CD8-positive, alpha-beta memory T cell (primary cell): ENCODE measurements around the gene PSME3IP1. TPM values are rescaled to one million over a fixed set of nuclear protein-coding genes. Genes with fewer than 3 reads are reported as not detected.

ENCODE experiments used
- CTCF ChIA-PET: fragments of 350-600 bp; sonication (Branson Sonifier 250); formaldehyde crosslinking; loops from one replicate; lab custom pipeline; 2021; ENCODE audit warnings: antibody characterized with exemption; lab: Charles Lee
- POLR2A ChIA-PET: fragments of 350-600 bp; sonication (Branson Sonifier 250); formaldehyde crosslinking; loops from one replicate; lab custom pipeline; 2021; ENCODE audit warnings: antibody characterized with exemption; lab: Charles Lee
- DNase-seq, 5 donors: peaks; one replicate each; pipeline versions ENCODE4 v3.0.0 to v3.0.0-alpha.2; 2020 to 2022; ENCODE audit warnings: mixed read lengths in 1 of 5
- H3K27ac ChIP-seq: one replicate; pipeline ENCODE4 v1.7.0; 2013; ENCODE audit warnings: low read depth, mild to moderate bottlenecking, low read length, moderate library complexity
- H3K27me3 ChIP-seq: 2 replicates; pipeline ENCODE4 v1.7.0; 2013; ENCODE audit warnings: low read length, mild to moderate bottlenecking; ENCODE audit not compliant: insufficient read depth, poor library complexity, severe bottlenecking
- H3K36me3 ChIP-seq: 2 replicates; pipeline ENCODE4 v1.7.0; 2013; ENCODE audit warnings: mild to moderate bottlenecking, low read length, moderate library complexity; ENCODE audit not compliant: insufficient read depth
- H3K4me1 ChIP-seq: 2 replicates; pipeline ENCODE4 v1.7.0; 2013; ENCODE audit warnings: mild to moderate bottlenecking, low read length, moderate library complexity; ENCODE audit not compliant: insufficient read depth
- H3K4me3 ChIP-seq: 2 replicates; pipeline ENCODE4 v1.7.0; 2013; ENCODE audit warnings: mild to moderate bottlenecking, low read length
- H3K9me3 ChIP-seq: 2 replicates; pipeline ENCODE4 v1.7.0; 2013; ENCODE audit warnings: mild to moderate bottlenecking, low read length
- H3K27ac Mint-ChIP-seq, 8 donors: one replicate each; pipeline ENCODE4 v1.8.0; 2020 to 2021; ENCODE audit warnings: mixed read lengths in 8 of 8, mild to moderate bottlenecking in 6 of 8, inconsistent platforms in 3 of 8, moderate library complexity in 3 of 8
- H3K27me3 Mint-ChIP-seq, 2 donors: one replicate each; pipeline ENCODE4 v1.8.0; 2020 to 2021; ENCODE audit warnings: mixed read lengths in 2 of 2, mild to moderate bottlenecking in 1 of 2, moderate library complexity in 1 of 2
- H3K36me3 Mint-ChIP-seq, 3 donors: one replicate each; pipeline ENCODE4 v1.8.0; 2020 to 2021; ENCODE audit warnings: mixed read lengths in 3 of 3, inconsistent platforms in 1 of 3, mild to moderate bottlenecking in 1 of 3
- H3K4me1 Mint-ChIP-seq, 3 donors: one replicate each; pipeline ENCODE4 v1.8.0; 2020 to 2021; ENCODE audit warnings: mixed read lengths in 3 of 3, inconsistent platforms in 1 of 3, mild to moderate bottlenecking in 1 of 3
- H3K4me3 Mint-ChIP-seq, 7 donors: one replicate each; pipeline ENCODE4 v1.8.0; 2020 to 2021; ENCODE audit warnings: mixed read lengths in 7 of 7, mild to moderate bottlenecking in 6 of 7, moderate library complexity in 4 of 7, inconsistent platforms in 2 of 7
- H3K9me3 Mint-ChIP-seq, 5 donors: one replicate each; pipeline ENCODE4 v1.8.0; 2020 to 2022; ENCODE audit warnings: mixed read lengths in 5 of 5, mild to moderate bottlenecking in 3 of 5, moderate library complexity in 2 of 5, inconsistent platforms in 1 of 5
- polyA plus RNA-seq: library from polyadenylated mRNA; unstranded; fragments of 300-500 nt; fragmentation: Illumina TruSeq; gene quantifications from one replicate; pipeline ENCODE4 v1.2.3, GENCODE V29; 2021
- total RNA-seq, 2 experiments: library from RNA; stranded (reverse); gene quantifications; one replicate each; pipeline ENCODE4 v1.2.3, GENCODE V29; 2021

The PSME3IP1 gene
- total and polyA plus RNA-seq, 3 experiments from 2014 or later, result 62.3 to 111 (median 103) TPM

DNA sequence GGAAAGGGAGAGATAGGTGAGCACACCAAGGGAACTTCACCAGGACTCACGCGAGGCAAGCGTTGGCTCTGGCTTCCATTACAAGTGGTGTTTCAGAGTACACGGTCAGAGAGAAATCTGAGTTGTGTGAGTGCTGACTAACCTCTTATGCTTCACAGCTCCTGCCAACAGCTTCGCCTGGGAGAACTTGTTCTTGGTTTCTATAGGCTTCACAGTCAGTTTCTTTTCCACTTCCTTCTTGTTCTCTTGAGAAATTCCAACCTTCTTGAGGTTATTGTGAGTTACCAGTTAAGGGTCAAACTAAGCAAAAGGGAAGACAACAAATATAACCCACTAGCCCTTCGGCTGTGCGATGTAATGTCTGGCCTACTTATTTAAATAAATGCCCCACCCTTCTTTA lies 18.9 kb downstream of the PSME3IP1 start:
- no peaks in the 10 kb centered on the region for H3K27me3 ChIP-seq
- CTCF ChIA-PET, result interaction anchor here (0.9 to 1.9 kb wide), 3 partner anchors 74 to 216 kb away, joined by 3 to 10 read pairs (median 4); partner anchors contain the start of gene CPNE2
- H3K36me3 ChIP-seq, result peaks cover 37% of the 10 kb centered on the region
- H3K9me3 ChIP-seq, result no peaks in the 10 kb centered on the region
- H3K36me3 Mint-ChIP-seq, result peaks cover 9 to 81% (median 27%) of the 10 kb centered on the region in 3 donors
- peaks cover 5 to 21% (median 10%) of the 10 kb centered on the region in 3 donors for H3K4me1 Mint-ChIP-seq
- POLR2A ChIA-PET, result interaction anchor here (1.0 kb wide), 1 partner anchor 74 kb away, joined by 3 read pairs; the partner anchor contains the start of gene CPNE2
- H3K27ac ChIP-seq, result no peak overlapping the region
- H3K9me3 Mint-ChIP-seq, result no peaks in the 10 kb centered on the region
- peak overlapping the region in 1 of 8 donors; percentile 52 for H3K27ac Mint-ChIP-seq
- no peak overlapping the region for H3K4me3 Mint-ChIP-seq
- H3K4me3 ChIP-seq, result no peak overlapping the region
- peaks cover 0 to 1% of the 10 kb centered on the region in 2 donors for H3K27me3 Mint-ChIP-seq
- DNase-seq, result no peak
- H3K4me1 ChIP-seq, result no peaks in the 10 kb centered on the region

DNA sequence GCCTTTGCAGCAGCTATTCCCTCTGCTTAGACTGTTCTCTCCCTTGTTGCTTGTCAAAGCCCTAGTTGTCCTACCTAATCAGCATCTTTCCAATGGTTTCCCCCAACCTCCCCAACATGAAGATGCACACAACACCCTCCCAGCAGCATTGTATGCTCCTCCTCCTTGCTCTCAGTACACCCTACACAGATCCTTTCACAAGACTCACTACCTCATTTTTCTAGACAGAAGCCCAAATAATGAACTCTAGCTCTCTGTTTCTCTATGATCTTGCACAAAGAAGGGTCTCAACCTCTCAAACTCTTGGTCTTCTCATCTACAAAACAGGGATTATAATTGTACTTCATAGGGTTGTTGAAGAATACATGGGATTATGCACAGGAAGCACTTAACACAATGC lies 19.4 kb downstream of the PSME3IP1 start:
- no peak for DNase-seq
- H3K36me3 Mint-ChIP-seq, result peaks cover 9 to 77% (median 23%) of the 10 kb centered on the region in 3 donors
- H3K9me3 ChIP-seq, result no peaks in the 10 kb centered on the region
- no peaks in the 10 kb centered on the region for H3K4me1 ChIP-seq
- H3K4me1 Mint-ChIP-seq, result peaks cover 5 to 21% (median 10%) of the 10 kb centered on the region in 3 donors
- H3K9me3 Mint-ChIP-seq, result no peaks in the 10 kb centered on the region
- peak overlapping the region in 2 of 8 donors; percentile 31 to 70 for H3K27ac Mint-ChIP-seq
- CTCF ChIA-PET, result interaction anchor here (0.9 to 1.9 kb wide), 3 partner anchors 74 to 216 kb away, joined by 3 to 10 read pairs (median 4); partner anchors contain the start of gene CPNE2
- peaks cover 0 to 1% of the 10 kb centered on the region in 2 donors for H3K27me3 Mint-ChIP-seq
- no peak overlapping the region for H3K4me3 ChIP-seq
- no peak overlapping the region for H3K27ac ChIP-seq
- H3K4me3 Mint-ChIP-seq, result no peak overlapping the region
- peaks cover 32% of the 10 kb centered on the region for H3K36me3 ChIP-seq
- POLR2A ChIA-PET, result interaction anchor here (1.0 kb wide), 1 partner anchor 74 kb away, joined by 3 read pairs; the partner anchor contains the start of gene CPNE2
- no peaks in the 10 kb centered on the region for H3K27me3 ChIP-seq

DNA sequence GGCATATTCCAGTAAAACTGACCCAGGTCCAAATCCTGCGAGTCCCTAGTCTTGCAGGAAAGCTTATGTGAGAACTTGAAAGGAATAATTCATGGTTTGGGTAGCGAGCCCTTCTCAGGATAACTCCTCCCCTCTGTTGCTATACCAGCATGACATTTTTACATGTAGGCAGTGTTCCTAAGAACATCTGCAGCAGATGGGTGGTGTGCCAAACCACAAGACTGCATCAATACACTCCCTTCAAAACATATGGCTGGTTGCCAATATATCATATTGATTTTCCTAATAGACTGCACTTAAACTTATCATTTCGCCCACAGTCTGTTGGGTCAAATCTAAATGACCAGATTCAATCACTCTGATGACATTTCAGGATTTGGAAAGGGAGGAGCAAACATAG lies 19.9 kb downstream of the PSME3IP1 start:
- H3K9me3 ChIP-seq, result no peaks in the 10 kb centered on the region
- Mint-ChIP-seq H3K36me3 (peaks cover 9 to 77% (median 18%) of the 10 kb centered on the region in 3 donors), H3K27me3 (peaks cover 0 to 1% of the 10 kb centered on the region in 2 donors), H3K9me3 (no peaks in the 10 kb centered on the region), H3K4me3 (no peak overlapping the region), H3K4me1 (peaks cover 5 to 21% (median 10%) of the 10 kb centered on the region in 3 donors), H3K27ac (no peak overlapping the region)
- H3K4me3 ChIP-seq, result no peak overlapping the region
- POLR2A ChIA-PET, result interaction anchor here (1.0 kb wide), 1 partner anchor 73 kb away, joined by 3 read pairs; the partner anchor contains the start of gene CPNE2
- no peak overlapping the region for H3K27ac ChIP-seq
- no peaks in the 10 kb centered on the region for H3K27me3 ChIP-seq
- CTCF ChIA-PET, result no interaction called here
- no peaks in the 10 kb centered on the region for H3K4me1 ChIP-seq
- DNase-seq, result no peak
- peaks cover 27% of the 10 kb centered on the region for H3K36me3 ChIP-seq

DNA sequence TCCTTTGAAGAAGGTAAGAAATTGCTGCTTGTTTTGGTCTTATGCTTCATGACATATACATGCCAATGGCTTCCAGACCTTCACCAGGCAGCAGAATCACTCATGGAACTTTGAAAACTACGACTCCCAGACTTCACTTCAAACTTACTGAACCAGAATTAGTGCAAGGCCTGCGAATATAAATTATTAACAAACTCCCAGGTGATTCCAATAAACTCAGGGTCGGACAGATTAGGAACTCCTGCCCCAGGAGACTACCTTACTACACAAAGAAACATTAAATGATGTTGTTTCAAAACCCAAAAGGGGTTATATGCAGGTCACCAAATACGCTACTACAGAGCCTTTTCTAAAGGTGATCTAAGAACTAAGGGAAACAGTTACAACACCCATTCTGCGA lies 20.4 kb downstream of the PSME3IP1 start:
- Histone ChIP-seq H3K27me3 (no peaks in the 10 kb centered on the region), H3K9me3 (no peaks in the 10 kb centered on the region), H3K27ac (no peak overlapping the region), H3K4me3 (no peak overlapping the region), H3K4me1 (no peaks in the 10 kb centered on the region), H3K36me3 (peaks cover 27% of the 10 kb centered on the region)
- DNase-seq, result no peak
- Mint-ChIP-seq H3K4me1 (peaks cover 5 to 21% (median 10%) of the 10 kb centered on the region in 3 donors), H3K4me3 (no peak overlapping the region), H3K27me3 (peaks cover 0 to 1% of the 10 kb centered on the region in 2 donors), H3K27ac (peak overlapping the region in 1 of 8 donors; percentile 74), H3K36me3 (peaks cover 9 to 77% (median 20%) of the 10 kb centered on the region in 3 donors), H3K9me3 (no peaks in the 10 kb centered on the region)
- POLR2A ChIA-PET, result no interaction called here
- CTCF ChIA-PET, result no interaction called here

DNA sequence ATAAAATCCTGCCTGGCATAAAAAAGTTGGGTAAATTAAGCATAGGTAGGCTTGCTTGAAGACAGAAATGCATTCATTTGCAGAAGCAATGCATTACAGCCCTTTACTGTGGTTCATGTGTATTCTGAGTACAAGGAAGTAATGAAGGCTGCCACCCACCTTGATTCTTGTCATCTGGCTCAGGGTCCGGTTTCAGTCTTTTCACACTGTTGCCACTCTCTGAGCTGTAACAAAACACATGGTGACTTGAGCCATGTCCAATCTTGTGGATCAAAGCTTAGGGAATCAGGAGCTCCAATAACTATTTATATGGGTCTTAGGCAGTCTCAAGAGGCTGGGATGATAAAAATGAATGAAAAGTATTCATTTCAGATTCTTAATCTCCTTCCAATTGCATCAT lies 22.0 kb downstream of the PSME3IP1 start:
- no peaks in the 10 kb centered on the region for H3K4me1 ChIP-seq
- H3K4me3 ChIP-seq, result no peak overlapping the region
- H3K4me1 Mint-ChIP-seq, result peaks cover 5 to 23% (median 10%) of the 10 kb centered on the region in 3 donors
- peak overlapping the region in 3 of 8 donors; percentile 21 to 70 (median 35) for H3K27ac Mint-ChIP-seq
- ChIA-PET POLR2A (no interaction called here), CTCF (interaction anchor here (1.7 kb wide), 1 partner anchor 80 kb away, joined by 4 read pairs; no protein-coding TSS in a partner anchor)
- no peaks in the 10 kb centered on the region for H3K27me3 ChIP-seq
- H3K36me3 Mint-ChIP-seq, result peaks cover 9 to 76% (median 28%) of the 10 kb centered on the region in 3 donors
- H3K36me3 ChIP-seq, result peaks cover 31% of the 10 kb centered on the region
- no peaks in the 10 kb centered on the region for H3K9me3 Mint-ChIP-seq
- DNase-seq, result no peak
- H3K27ac ChIP-seq, result no peak overlapping the region
- H3K4me3 Mint-ChIP-seq, result no peak overlapping the region
- peaks cover 0 to 1% of the 10 kb centered on the region in 2 donors for H3K27me3 Mint-ChIP-seq
- no peaks in the 10 kb centered on the region for H3K9me3 ChIP-seq

DNA sequence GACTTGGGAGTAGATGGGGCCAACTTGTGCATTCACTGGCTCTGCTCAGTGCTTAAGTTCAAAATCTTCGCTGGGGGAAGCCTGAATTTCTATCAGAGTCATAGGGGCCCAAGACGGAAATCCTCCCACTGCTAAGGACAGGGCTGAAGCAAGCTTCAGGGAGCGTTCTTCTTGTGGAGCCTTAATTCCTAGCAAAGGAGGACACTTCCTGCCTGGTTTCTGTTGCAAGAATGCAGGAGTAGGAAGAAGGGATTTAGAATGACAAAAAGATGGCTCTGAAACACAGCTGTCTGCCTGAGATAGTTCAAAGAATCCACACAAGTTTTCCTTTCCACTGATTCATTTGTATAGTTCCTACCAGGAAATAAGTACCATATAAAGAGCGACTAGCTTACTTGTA lies 26.4 kb downstream of the PSME3IP1 start:
- Histone ChIP-seq H3K9me3 (no peaks in the 10 kb centered on the region), H3K27me3 (no peaks in the 10 kb centered on the region), H3K4me3 (no peak overlapping the region), H3K4me1 (peaks cover 13% of the 10 kb centered on the region), H3K27ac (no peak overlapping the region), H3K36me3 (peaks cover 21% of the 10 kb centered on the region)
- Mint-ChIP-seq H3K27ac (peak overlapping the region in 2 of 8 donors; percentile 18 to 43), H3K27me3 (no peaks in the 10 kb centered on the region), H3K9me3 (no peaks in the 10 kb centered on the region), H3K4me3 (no peak overlapping the region), H3K36me3 (peaks cover 0 to 84% (median 30%) of the 10 kb centered on the region in 3 donors), H3K4me1 (peaks cover 5 to 7% (median 6%) of the 10 kb centered on the region in 3 donors)
- DNase-seq, result no peak
- POLR2A ChIA-PET, result no interaction called here
- CTCF ChIA-PET, result no interaction called here

DNA sequence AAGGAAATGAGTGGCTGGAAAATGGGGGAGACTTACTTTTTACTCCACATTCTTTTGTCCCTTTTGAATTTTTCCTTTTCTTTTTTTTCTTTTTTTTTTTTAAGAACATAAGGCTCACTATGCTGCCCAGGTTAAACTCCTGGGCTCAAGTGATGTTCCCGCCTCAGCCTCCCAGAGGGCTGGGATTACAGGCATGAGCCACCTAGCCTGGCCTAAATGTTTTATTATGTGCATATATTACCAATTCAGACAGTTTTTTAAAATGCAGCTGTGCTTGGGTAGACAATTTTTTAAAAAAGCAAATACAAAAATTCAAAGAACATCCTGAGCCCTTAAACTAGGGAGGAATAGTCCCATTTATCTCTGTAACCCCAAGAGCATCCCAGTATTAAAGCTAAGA lies 28.3 kb downstream of the PSME3IP1 start:
- Histone ChIP-seq H3K36me3 (peaks cover 26% of the 10 kb centered on the region), H3K27ac (no peak overlapping the region), H3K4me1 (peaks cover 13% of the 10 kb centered on the region), H3K4me3 (no peak overlapping the region), H3K9me3 (no peaks in the 10 kb centered on the region), H3K27me3 (no peaks in the 10 kb centered on the region)
- Mint-ChIP-seq H3K36me3 (peaks cover 8 to 86% (median 30%) of the 10 kb centered on the region in 3 donors), H3K27me3 (no peaks in the 10 kb centered on the region), H3K4me3 (no peak overlapping the region), H3K4me1 (peaks cover 3 to 9% (median 3%) of the 10 kb centered on the region in 3 donors), H3K27ac (peak overlapping the region in 2 of 8 donors; percentile 47 to 65), H3K9me3 (no peaks in the 10 kb centered on the region)
- POLR2A ChIA-PET, result no interaction called here
- DNase-seq, result no peak
- CTCF ChIA-PET, result no interaction called here

DNA sequence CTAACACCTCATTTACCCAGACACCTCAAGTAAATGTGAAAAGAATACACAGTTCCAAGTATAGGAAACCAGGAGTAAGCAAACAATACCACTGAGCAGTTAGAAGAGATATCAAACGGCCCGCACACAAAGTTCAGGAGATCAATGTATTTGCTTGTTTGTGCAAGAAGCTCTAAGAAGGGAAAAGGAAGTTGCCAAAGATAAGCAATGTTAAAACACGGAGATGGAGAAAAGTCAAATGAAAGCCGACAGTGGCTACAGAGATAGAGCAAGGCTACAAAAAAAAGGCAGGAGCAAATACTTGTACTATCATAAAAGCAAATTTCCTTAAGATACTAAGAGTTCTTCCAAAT lies 29.5 kb downstream of the PSME3IP1 start:
- H3K36me3 Mint-ChIP-seq, result peaks cover 9 to 89% (median 31%) of the 10 kb centered on the region in 3 donors
- ChIA-PET POLR2A (no interaction called here), CTCF (interaction anchor here (1.2 kb wide), 1 partner anchor 63 kb away, joined by 3 read pairs; no protein-coding TSS in a partner anchor)
- H3K27ac ChIP-seq, result no peak overlapping the region
- no peaks in the 10 kb centered on the region for H3K9me3 ChIP-seq
- H3K36me3 ChIP-seq, result peaks cover 26% of the 10 kb centered on the region
- no peaks in the 10 kb centered on the region for H3K27me3 ChIP-seq
- peaks cover 3 to 16% (median 8%) of the 10 kb centered on the region in 3 donors for H3K4me1 Mint-ChIP-seq
- no peaks in the 10 kb centered on the region for H3K9me3 Mint-ChIP-seq
- no peak for DNase-seq
- no peaks in the 10 kb centered on the region for H3K27me3 Mint-ChIP-seq
- H3K4me3 Mint-ChIP-seq, result no peak overlapping the region
- H3K4me1 ChIP-seq, result peaks cover 13% of the 10 kb centered on the region
- no peak overlapping the region for H3K4me3 ChIP-seq
- peak overlapping the region in 3 of 8 donors; percentile 1 to 40 (median 20) for H3K27ac Mint-ChIP-seq
